HFFc6 (cell line): ENCODE measurements around the gene GLB1L2. TPM values are rescaled to one million over a fixed set of nuclear protein-coding genes. Genes with fewer than 3 reads are reported as not detected.

Experiments
- DNase-seq: peaks from one replicate; pipeline ENCODE4 v3.0.0-alpha.2; 2018
- H3K27ac Mint-ChIP-seq: 2 replicates; pipeline ENCODE4 v1.8.0; 2020; ENCODE audit warnings: mild to moderate bottlenecking, mixed read lengths
- H3K27me3 Mint-ChIP-seq: 2 replicates; pipeline ENCODE4 v1.8.0; 2021; ENCODE audit warnings: mild to moderate bottlenecking, moderate library complexity, mixed read lengths; ENCODE audit not compliant: insufficient read depth
- H3K36me3 Mint-ChIP-seq: 2 replicates; pipeline ENCODE4 v1.8.0; 2021; ENCODE audit warnings: low read depth, mixed read lengths
- H3K4me1 Mint-ChIP-seq: 2 replicates; pipeline ENCODE4 v1.8.0; 2020; ENCODE audit warnings: low read depth, mixed read lengths
- H3K4me3 Mint-ChIP-seq: 2 replicates; pipeline ENCODE4 v1.8.0; 2020; ENCODE audit warnings: mild to moderate bottlenecking, moderate library complexity, mixed read lengths
- H3K9me3 Mint-ChIP-seq: 2 replicates; pipeline ENCODE4 v1.8.0; 2020; ENCODE audit warnings: mild to moderate bottlenecking, mixed read lengths
- CTCF ChIP-seq: fragments of 200-600 bp; sonication (generic); IDR thresholded peaks from 2 replicates; pipeline ENCODE4 v1.5.0; 2021; ENCODE audit warnings: antibody characterized with exemption, mild to moderate bottlenecking
- total RNA-seq, 6 experiments: library from RNA; stranded (reverse); fragmentation: NEBNext Ultra II Directional; extraction: Animal tissue kit (Norgen Biotek cat#: 25700); gene quantifications; 2 replicates in 1 of 6; 3 replicates in 5 of 6; pipeline ENCODE4 v1.2.3, GENCODE V29; 2021

GLB1L2 gene
- total RNA-seq, 6 experiments from 2014 or later, result not detected

- Mint-ChIP-seq H3K36me3 (0 out of 2 replicates have a peak, but pooled peaks cover 5% of the 10 kb centered on the region), H3K4me3 (no peak overlapping the region)
Measured at GRCh38 chr11:134380785-134381184, 49.0 kb downstream of the GLB1L2 start.

GRCh38 chr11:134382257-134382656 lies 50.5 kb downstream of the GLB1L2 start:
- H3K4me3 Mint-ChIP-seq, result no peak overlapping the region
- peaks cover 6% of the 10 kb centered on the region for H3K27me3 Mint-ChIP-seq
- no peak overlapping the region for H3K27ac Mint-ChIP-seq
- peaks cover 63% of the 10 kb centered on the region for H3K9me3 Mint-ChIP-seq
- no peak for TF ChIP-seq CTCF
- 0 out of 2 replicates have a peak, but pooled peaks cover 5% of the 10 kb centered on the region for H3K36me3 Mint-ChIP-seq
- no peaks in the 10 kb centered on the region for H3K4me1 Mint-ChIP-seq
- DNase-seq, result no peak

More at GRCh38 chr11:134380785-134381184, 49.0 kb downstream of the GLB1L2 start:
- TF ChIP-seq CTCF, result no peak
- Mint-ChIP-seq H3K9me3 (peaks cover 54% of the 10 kb centered on the region), H3K27ac (no peak overlapping the region), H3K4me1 (no peaks in the 10 kb centered on the region), H3K27me3 (peaks cover 4% of the 10 kb centered on the region)
- DNase-seq, result no peak

- H3K27ac Mint-ChIP-seq, result no peak overlapping the region
- 0 out of 2 replicates have a peak, but pooled peaks cover 5% of the 10 kb centered on the region for H3K36me3 Mint-ChIP-seq
- peaks cover 5% of the 10 kb centered on the region for H3K27me3 Mint-ChIP-seq
- no peak overlapping the region for H3K4me3 Mint-ChIP-seq
- TF ChIP-seq CTCF, result no peak
- H3K4me1 Mint-ChIP-seq, result no peaks in the 10 kb centered on the region
- H3K9me3 Mint-ChIP-seq, result peaks cover 62% of the 10 kb centered on the region
- DNase-seq, result no peak
Measured at GRCh38 chr11:134382830-134383229, 51.0 kb downstream of the GLB1L2 start.

GRCh38 chr11:134383576-134384221 lies 51.9 kb downstream of the GLB1L2 start:
- Mint-ChIP-seq H3K36me3 (0 out of 2 replicates have a peak, but pooled peaks cover 5% of the 10 kb centered on the region), H3K27me3 (peaks cover 4% of the 10 kb centered on the region)

GRCh38 chr11:134384406-134384805 lies 52.6 kb downstream of the GLB1L2 start:
- no peaks in the 10 kb centered on the region for H3K4me1 Mint-ChIP-seq
- H3K36me3 Mint-ChIP-seq, result 0 out of 2 replicates have a peak, but pooled peaks cover 5% of the 10 kb centered on the region
- peaks cover 4% of the 10 kb centered on the region for H3K27me3 Mint-ChIP-seq
- TF ChIP-seq CTCF, result no peak
- no peak for DNase-seq
- H3K9me3 Mint-ChIP-seq, result peaks cover 65% of the 10 kb centered on the region
- no peak overlapping the region for H3K4me3 Mint-ChIP-seq
- H3K27ac Mint-ChIP-seq, result no peak overlapping the region

More at GRCh38 chr11:134383576-134384221, 51.9 kb downstream of the GLB1L2 start:
- Mint-ChIP-seq H3K4me3 (no peak overlapping the region), H3K27ac (no peak overlapping the region), H3K4me1 (no peaks in the 10 kb centered on the region), H3K9me3 (peaks cover 60% of the 10 kb centered on the region)
- TF ChIP-seq CTCF, result no peak
- DNase-seq, result no peak
